Measurements from ENCODE around the gene RNH1.

The RNH1 gene

DNA sequence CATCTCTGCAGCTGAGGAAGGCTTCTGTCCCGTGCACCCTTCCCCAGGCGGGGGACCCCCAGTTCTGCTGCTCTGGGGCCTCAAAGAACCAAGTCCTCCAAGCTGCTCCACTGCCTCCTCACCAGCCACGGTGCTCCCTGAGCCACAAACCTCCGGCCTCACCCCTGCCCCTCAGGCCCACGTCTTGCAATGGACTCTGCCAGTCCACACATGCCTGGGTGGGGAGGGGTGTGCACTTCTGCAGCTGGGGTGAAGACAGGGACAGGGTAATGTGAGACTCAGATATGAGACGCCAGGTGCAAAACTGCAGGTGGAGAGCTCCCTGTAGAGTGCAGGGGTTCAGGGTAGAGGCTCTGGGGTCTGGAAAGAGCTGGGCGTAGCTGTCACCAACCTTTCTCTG is 60.2 kb downstream of the RNH1 start:
- WGBS (ENCODE audit: insufficient coverage, insufficient read length), result no CpG with 5 or more reads among the region's 7 CpGs
- H3K4me3 ChIP-seq (ENCODE audit: low read length), result no peak overlapping the region
- no peak for DNase-seq (ENCODE audit: low read depth, low spot score)
- H3K27ac ChIP-seq (ENCODE audit: low read length), result no peak overlapping the region
- H3K36me3 ChIP-seq (ENCODE audit: control insufficient read depth, insufficient read depth, low read length), result no peaks in the 10 kb centered on the region
- peaks cover 9% of the 10 kb centered on the region for H3K4me1 ChIP-seq (ENCODE audit: control insufficient read depth, insufficient read depth, low read length)
- H3K9me3 ChIP-seq (ENCODE audit: control insufficient read depth, insufficient read depth, low read length), result no peaks in the 10 kb centered on the region
- no peaks in the 10 kb centered on the region for H3K27me3 ChIP-seq (ENCODE audit: control insufficient read depth, insufficient read depth, low read length)

DNA sequence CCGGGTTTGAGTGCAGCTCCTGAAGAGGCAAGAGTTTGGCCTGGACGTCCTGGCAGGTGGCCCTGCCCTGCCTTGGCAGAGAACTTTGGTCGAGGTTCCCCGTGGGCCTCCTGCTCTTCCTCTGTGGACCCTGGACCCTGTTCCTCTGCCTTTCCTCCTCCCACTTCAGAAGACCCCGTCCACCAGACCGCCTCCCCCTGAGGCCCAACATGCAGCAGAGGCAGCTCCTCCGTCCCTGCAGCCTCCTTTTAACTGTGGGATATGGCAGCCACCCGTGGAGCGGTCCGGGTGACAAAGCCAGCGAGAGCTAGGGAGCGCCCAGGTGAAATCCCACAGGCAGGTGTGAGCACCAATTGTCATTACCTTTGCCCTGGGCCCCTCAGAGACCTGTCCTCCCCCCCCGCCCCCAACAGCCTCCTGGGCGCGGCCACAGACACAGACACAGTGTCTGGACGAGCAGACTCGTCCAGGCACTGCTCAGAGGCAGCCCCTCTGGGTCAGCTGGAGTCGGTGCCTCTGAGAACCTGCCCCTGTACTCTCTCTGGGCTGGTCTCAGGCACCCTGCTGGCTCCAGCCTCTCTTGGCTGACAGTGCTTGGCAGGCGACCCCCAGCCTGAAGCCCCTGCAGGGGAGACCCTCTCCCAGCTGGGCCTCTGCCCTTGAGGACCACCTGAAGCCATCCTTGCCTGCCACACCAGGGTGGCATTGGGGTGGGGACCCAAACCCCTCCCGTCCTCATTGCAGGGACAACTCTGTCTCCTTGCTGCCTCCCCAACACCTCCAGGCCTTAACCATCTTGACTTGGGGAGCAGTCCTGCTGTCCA is 61.1 kb downstream of the RNH1 start:
- Histone ChIP-seq H3K36me3 (ENCODE audit: control insufficient read depth, insufficient read depth, low read length) (no peaks in the 10 kb centered on the region), H3K4me3 (ENCODE audit: low read length) (no peak overlapping the region), H3K4me1 (ENCODE audit: control insufficient read depth, insufficient read depth, low read length) (peaks cover 11% of the 10 kb centered on the region), H3K27ac (ENCODE audit: low read length) (no peak overlapping the region), H3K9me3 (ENCODE audit: control insufficient read depth, insufficient read depth, low read length) (no peaks in the 10 kb centered on the region), H3K27me3 (ENCODE audit: control insufficient read depth, insufficient read depth, low read length) (no peaks in the 10 kb centered on the region)
- no CpG with 5 or more reads among the region's 20 CpGs for WGBS (ENCODE audit: insufficient coverage, insufficient read length)
- no peak for DNase-seq (ENCODE audit: low read depth, low spot score)
